HL-60 (cell line): Measurements from ENCODE around the gene NUDT4B.
"Not testable (repeated sequence)": the region's sequence is repeated elsewhere in the genome, so short reads cannot be mapped to it uniquely, and the experiment has no call there.

ENCODE experiments used
- CTCF ChIP-seq: IDR thresholded peaks from one replicate; pipeline ENCODE4 v1.5.1; 2011; ENCODE audit warnings: low read length, control low read depth, inconsistent platforms; ENCODE audit not compliant: insufficient read depth
- GABPA ChIP-seq: IDR thresholded peaks from 2 replicates; pipeline ENCODE4 v1.6.1; 2012; ENCODE audit warnings: low read depth

GRCh38 chr1:148757446-148757845 lies 8.9 kb downstream of the NUDT4B start:
- TF ChIP-seq CTCF, GABPA: not testable (repeated sequence)
